Right lung (tissue), 5 donors: ENCODE data around the gene ABCA9. TPM values are rescaled to one million over a fixed set of nuclear protein-coding genes. Genes with fewer than 3 reads are reported as not detected.

Source experiments
- DNase-seq, 2 donors: peaks; one replicate each; pipeline ENCODE4 v3.0.0-alpha.2; 2013
- polyA plus RNA-seq, 5 donors: library from polyadenylated mRNA; unstranded; fragments of 120-200 nt; gene quantifications; one replicate each; pipeline versions ENCODE4 v1.2.1 to v1.2.3, GENCODE V29; 2013; ENCODE audit warnings: inconsistent platforms in 1 of 5, low replicate concordance in 1 of 5; ENCODE audit not compliant: insufficient read length in 5 of 5, insufficient read depth in 1 of 5

The ABCA9 gene
- polyA plus RNA-seq, 5 donors: 3.3 to 13.2 (median 9.9) TPM

- no peak for DNase-seq
Observed at GRCh38 chr17:69066482-69066881, 5.8 kb upstream of the ABCA9 start.

- no peak for DNase-seq
Observed at GRCh38 chr17:69065113-69065512, 4.4 kb upstream of the ABCA9 start.

GRCh38 chr17:69064476-69064875 is 3.7 kb upstream of the ABCA9 start:
- DNase-seq: no peak

GRCh38 chr17:69064001-69064400 is 3.3 kb upstream of the ABCA9 start:
- no peak for DNase-seq

- no peak for DNase-seq
Observed at GRCh38 chr17:69062860-69063581, 2.3 kb upstream of the ABCA9 start.

GRCh38 chr17:69061721-69062556 is 1.2 kb upstream of the ABCA9 start:
- no peak for DNase-seq

GRCh38 chr17:69059458-69060175 is 1.1 kb downstream of the ABCA9 start:
- no peak for DNase-seq

- DNase-seq: no peak
Observed at GRCh38 chr17:69058165-69058564, 2.6 kb downstream of the ABCA9 start.

GRCh38 chr17:69057280-69057679 is 3.4 kb downstream of the ABCA9 start:
- DNase-seq: no peak

GRCh38 chr17:69056179-69056823 is 4.4 kb downstream of the ABCA9 start:
- no peak for DNase-seq

GRCh38 chr17:69055334-69055733 is 5.4 kb downstream of the ABCA9 start:
- DNase-seq: no peak

GRCh38 chr17:69050999-69051775 is 9.5 kb downstream of the ABCA9 start:
- DNase-seq: no peak

- no peak for DNase-seq
Observed at GRCh38 chr17:69048634-69049033, 12.1 kb downstream of the ABCA9 start.

GRCh38 chr17:69047368-69048263 is 13.1 kb downstream of the ABCA9 start:
- DNase-seq: peak in 1 of 2 donors; percentile 26

GRCh38 chr17:69046121-69046807 is 14.5 kb downstream of the ABCA9 start:
- DNase-seq: no peak

GRCh38 chr17:69045646-69046045 is 15.1 kb downstream of the ABCA9 start:
- no peak for DNase-seq

GRCh38 chr17:69044371-69044770 is 16.4 kb downstream of the ABCA9 start:
- no peak for DNase-seq

- DNase-seq: no peak
Observed at GRCh38 chr17:69043098-69043734, 17.5 kb downstream of the ABCA9 start.

GRCh38 chr17:69042308-69042707 is 18.4 kb downstream of the ABCA9 start:
- DNase-seq: no peak
